SIG-M5 treated with dmso at 0.1 percent for 504 hours (cell line): Measurements from ENCODE around the gene AQR.
"Not testable (repeated sequence)": the region's sequence is repeated elsewhere in the genome, so short reads cannot be mapped to it uniquely, and the experiment has no call there.

Source experiments
- DNase-seq: peaks from one replicate; lab custom pipeline; 2025; ENCODE audit not compliant: unreplicated experiment; lab: John Stamatoyannopoulos, UW

AQR gene

GRCh38 chr15:34969340-34970097, at the start of gene AQR:
Gene AQR (minus strand): TSS chr15:34969742. CDS start chr15:34969613, 129 bp downstream.
- DNase-seq, result peak; percentile 98

- DNase-seq, result no peak
Measured at GRCh38 chr15:35014241-35014640, 44.7 kb upstream of the AQR start.

- no peak for DNase-seq
Measured at GRCh38 chr15:35013370-35013769, 43.8 kb upstream of the AQR start.

GRCh38 chr15:35007397-35007796, 37.9 kb upstream of the AQR start:
- no peak for DNase-seq

GRCh38 chr15:35005933-35006332, 36.4 kb upstream of the AQR start:
- DNase-seq, result no peak

- no peak for DNase-seq
Measured at GRCh38 chr15:35003928-35004327, 34.4 kb upstream of the AQR start.

- no peak for DNase-seq
Measured at GRCh38 chr15:35000511-35000910, 31.0 kb upstream of the AQR start.

GRCh38 chr15:34999906-35000305, 30.4 kb upstream of the AQR start:
- DNase-seq, result no peak

GRCh38 chr15:34994925-34995324, 25.4 kb upstream of the AQR start:
- no peak for DNase-seq

- DNase-seq, result no peak
Measured at GRCh38 chr15:34993877-34994276, 24.3 kb upstream of the AQR start.

GRCh38 chr15:34993412-34993811, 23.9 kb upstream of the AQR start:
- DNase-seq, result no peak

- DNase-seq, result peak; percentile 56
Measured at GRCh38 chr15:34988027-34988902, 18.7 kb upstream of the AQR start, which contains the start of gene ZNF770. Gene ZNF770 (minus strand): TSS chr15:34988287. CDS start chr15:34983434, 4,853 bp downstream.

- DNase-seq, result no peak
Measured at GRCh38 chr15:34987609-34988026, 18.1 kb upstream of the AQR start.

GRCh38 chr15:34986771-34987480, 17.4 kb upstream of the AQR start:
- no peak for DNase-seq

- DNase-seq, result no peak
Measured at GRCh38 chr15:34986326-34986725, 16.8 kb upstream of the AQR start.

- peak; percentile 20 for DNase-seq
Measured at GRCh38 chr15:34984889-34985630, 15.5 kb upstream of the AQR start.

- no peak for DNase-seq
Measured at GRCh38 chr15:34976743-34977142, 7.2 kb upstream of the AQR start.

- no peak for DNase-seq
Measured at GRCh38 chr15:34976073-34976472, 6.5 kb upstream of the AQR start.

GRCh38 chr15:34973512-34973911, 4.0 kb upstream of the AQR start:
- DNase-seq, result no peak

GRCh38 chr15:34970098-34970643, 629 bp upstream of the AQR start:
- not testable (repeated sequence) for DNase-seq
